ENCODE measurements around the gene S100A1. TPM values are rescaled to one million over a fixed set of nuclear protein-coding genes. Genes with fewer than 3 reads are reported as not detected.

Gene S100A1
- total and polyA plus RNA-seq, 2 of the 13 experiments (the other 11 are each of a cell fraction or from before 2014, with no cell fraction given): 120 to 251 TPM

GRCh38 chr1:153658400-153659174 lies 30.4 kb downstream of the S100A1 start, which contains the start of gene SNAPIN (continued):
- TF ChIP-seq U2AF1 (optimal IDR thresholded peaks at IDR 0.05; ENCODE audit: low read depth, low read length): peak; percentile 83
- peak; percentile 42; the same call in 1 of the 2 replicates for TF ChIP-seq RXRB (CRISPR knock-in tag; IDR thresholded peaks at IDR 0.05; ENCODE audit: borderline replicate concordance)
- TF ChIP-seq HOXA7 (CRISPR knock-in tag; IDR thresholded peaks at IDR 0.05): no peak
- 0 out of 2 replicates have a peak, but pooled peaks have one; percentile 70 for TF ChIP-seq ZSCAN9 (CRISPR knock-in tag; IDR thresholded peaks at IDR 0.05; ENCODE audit: borderline replicate concordance)
- no peak for TF ChIP-seq MYPOP (CRISPR knock-in tag; IDR thresholded peaks at IDR 0.05)
- TF ChIP-seq TOPORS (CRISPR knock-in tag; IDR thresholded peaks at IDR 0.05): no peak
- no peak for TF ChIP-seq TCF12 (IDR thresholded peaks at IDR 0.05)
- peak; percentile 47; the same call in 1 of the 2 replicates for TF ChIP-seq TCF12 (CRISPR knock-in tag; IDR thresholded peaks at IDR 0.05)
- TF ChIP-seq MAZ (IDR thresholded peaks at IDR 0.05; ENCODE audit: borderline replicate concordance, low read depth, low read length): peak; percentile 84; the same call in 1 of the 2 replicates
- no peak for TF ChIP-seq MAZ (CRISPR knock-in tag; IDR thresholded peaks at IDR 0.05; ENCODE audit: low read depth)
- 0 out of 2 replicates have a peak, but pooled peaks have one; percentile 41 for TF ChIP-seq ZNF510 (CRISPR knock-in tag; IDR thresholded peaks at IDR 0.05; ENCODE audit: low read depth)
- TF ChIP-seq NFE2L2 (IDR thresholded peaks at IDR 0.05; ENCODE audit: low read length): no peak
- peak; percentile 65 for TF ChIP-seq DMAP1 (CRISPR knock-in tag; IDR thresholded peaks at IDR 0.05)
- no peak for TF ChIP-seq ZNF512B (CRISPR knock-in tag; IDR thresholded peaks at IDR 0.05; ENCODE audit: borderline replicate concordance)
- peak; percentile 54; the same call in 1 of the 2 replicates for TF ChIP-seq MIXL1 (CRISPR knock-in tag; IDR thresholded peaks at IDR 0.05)
- peak; percentile 58; the same call in 1 of the 2 replicates for TF ChIP-seq ZNF546 (CRISPR knock-in tag; conservative IDR thresholded peaks at IDR 0.05)
- TF ChIP-seq ARHGAP35 (CRISPR knock-in tag; IDR thresholded peaks at IDR 0.05; ENCODE audit: borderline replicate concordance): no peak; the same call in 1 of the 2 replicates
- TF ChIP-seq ETV5 (CRISPR knock-in tag; IDR thresholded peaks at IDR 0.05; ENCODE audit: borderline replicate concordance): no peak; the same call in 1 of the 2 replicates
- TF ChIP-seq FOXM1 (CRISPR knock-in tag; IDR thresholded peaks at IDR 0.05): no peak
- no peak for TF ChIP-seq ZNF672 (CRISPR knock-in tag; IDR thresholded peaks at IDR 0.05)
- 0 out of 2 replicates have a peak, but pooled peaks have one; percentile 67 for TF ChIP-seq NCOA1 (CRISPR knock-in tag; IDR thresholded peaks at IDR 0.05)
- TF ChIP-seq ZNF703 (CRISPR knock-in tag; IDR thresholded peaks at IDR 0.05; ENCODE audit: borderline replicate concordance): no peak
- TF ChIP-seq ZNF616 (CRISPR knock-in tag; IDR thresholded peaks at IDR 0.05; ENCODE audit: low read depth): 0 out of 2 replicates have a peak, but pooled peaks have one; percentile 26
- no peak for TF ChIP-seq ZUFSP (CRISPR knock-in tag; IDR thresholded peaks at IDR 0.05; ENCODE audit: borderline replicate concordance)
